ENCODE results near the gene EIF3K. TPM values are rescaled to one million over a fixed set of nuclear protein-coding genes. Genes with fewer than 3 reads are reported as not detected.
A peak's percentile ranks its signal among the peaks of the same experiment; 100 is the strongest.

The EIF3K gene
- total RNA-seq, 4 donors from 2014 or later = 392 to 489 (median 414) TPM

DNA sequence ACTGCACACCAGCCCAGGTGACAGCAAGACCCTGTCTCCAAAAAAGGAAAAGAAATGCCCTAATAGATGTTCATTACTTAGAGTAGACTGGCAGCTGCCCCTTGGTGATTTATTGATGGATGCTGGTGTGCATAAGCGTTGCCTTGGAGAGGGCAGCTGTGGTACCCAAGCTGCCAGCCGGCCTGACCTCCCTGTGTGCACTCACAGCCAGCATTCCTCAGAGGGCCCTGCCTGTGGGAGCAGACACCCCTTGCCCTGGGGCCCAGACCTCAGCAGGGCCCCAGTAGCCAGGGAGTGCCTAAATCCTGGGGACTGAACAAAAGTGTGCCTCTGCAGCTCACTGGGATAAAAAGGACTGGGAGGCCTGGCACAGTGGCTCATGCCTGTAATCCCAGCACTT, 20.7 kb downstream of the EIF3K start:
- no peak for ATAC-seq

DNA sequence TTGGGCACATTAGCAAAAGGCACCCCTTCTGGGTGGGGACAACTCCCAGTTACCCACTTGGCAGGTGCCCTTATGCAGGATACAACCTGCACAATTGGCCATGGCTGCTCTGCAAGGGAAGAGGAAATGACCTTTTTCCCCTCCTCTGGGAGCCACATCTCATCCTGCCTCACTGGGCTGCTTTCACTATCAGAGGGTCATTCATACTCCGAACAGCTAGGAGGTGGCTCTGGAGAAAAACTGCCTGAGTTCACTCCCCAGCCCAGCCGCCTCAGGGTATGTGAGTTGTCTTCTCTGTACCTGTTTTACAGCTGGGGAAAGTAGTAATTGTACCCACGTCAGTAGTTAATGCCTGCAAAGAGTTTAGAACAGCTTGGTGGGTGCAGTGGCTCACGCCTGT, 21.4 kb downstream of the EIF3K start:
- ATAC-seq = peak; percentile 43

More for the DNA sequence above, 20.7 kb downstream of the EIF3K start:
- no peaks in the 10 kb centered on the region for H3K27me3 ChIP-seq
- TF ChIP-seq, protein P1, sequence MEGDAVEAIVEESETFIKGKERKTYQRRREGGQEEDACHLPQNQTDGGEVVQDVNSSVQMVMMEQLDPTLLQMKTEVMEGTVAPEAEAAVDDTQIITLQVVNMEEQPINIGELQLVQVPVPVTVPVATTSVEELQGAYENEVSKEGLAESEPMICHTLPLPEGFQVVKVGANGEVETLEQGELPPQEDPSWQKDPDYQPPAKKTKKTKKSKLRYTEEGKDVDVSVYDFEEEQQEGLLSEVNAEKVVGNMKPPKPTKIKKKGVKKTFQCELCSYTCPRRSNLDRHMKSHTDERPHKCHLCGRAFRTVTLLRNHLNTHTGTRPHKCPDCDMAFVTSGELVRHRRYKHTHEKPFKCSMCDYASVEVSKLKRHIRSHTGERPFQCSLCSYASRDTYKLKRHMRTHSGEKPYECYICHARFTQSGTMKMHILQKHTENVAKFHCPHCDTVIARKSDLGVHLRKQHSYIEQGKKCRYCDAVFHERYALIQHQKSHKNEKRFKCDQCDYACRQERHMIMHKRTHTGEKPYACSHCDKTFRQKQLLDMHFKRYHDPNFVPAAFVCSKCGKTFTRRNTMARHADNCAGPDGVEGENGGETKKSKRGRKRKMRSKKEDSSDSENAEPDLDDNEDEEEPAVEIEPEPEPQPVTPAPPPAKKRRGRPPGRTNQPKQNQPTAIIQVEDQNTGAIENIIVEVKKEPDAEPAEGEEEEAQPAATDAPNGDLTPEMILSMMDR (IDR thresholded peaks at IDR 0.05) = no peak
- TF ChIP-seq POLR2A (IDR thresholded peaks at IDR 0.05) (no peak), POLR2AphosphoS5 (IDR thresholded peaks at IDR 0.05) (no peak), EP300 (IDR thresholded peaks at IDR 0.05) (no peak)
- WGBS, 2 donors (ENCODE audit: low coverage in 1 of 2) = 33% methylated on average over 1 of the region's 2 CpGs; no CpG with 5 or more reads in 1 of the 2 donors
- no peaks in the 10 kb centered on the region for H3K9me3 ChIP-seq
- peaks cover 0 to 18% (median 0%) of the 10 kb centered on the region in 3 donors for H3K4me1 ChIP-seq
- H3K36me3 ChIP-seq = peaks cover 0 to 42% of the 10 kb centered on the region in 2 donors
- H3K4me3 ChIP-seq = no peak overlapping the region
- peak overlapping the region in 3 of 4 donors; percentile 36 to 49 (median 41) for H3K27ac ChIP-seq

DNA sequence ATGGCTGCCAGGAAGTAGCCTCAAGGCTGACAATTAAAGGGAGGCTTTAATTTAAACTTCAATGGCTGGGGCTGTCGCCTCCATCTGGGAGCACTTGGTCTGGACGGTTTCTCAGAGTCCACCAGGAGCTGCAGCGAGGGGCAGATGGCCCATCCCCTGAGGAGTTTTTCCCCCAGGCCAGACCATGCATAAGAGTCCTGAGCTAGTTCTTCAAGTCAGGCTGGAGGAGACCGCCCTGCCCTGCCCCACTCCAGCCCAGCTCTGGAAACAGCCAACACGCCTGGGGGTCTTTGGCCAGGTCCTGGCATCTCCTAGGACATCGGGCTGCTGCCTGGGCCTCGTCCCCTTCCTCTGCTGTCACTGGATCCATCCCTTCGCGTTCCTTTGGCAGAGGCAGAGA, 23.2 kb downstream of the EIF3K start:
- Histone ChIP-seq H3K4me1 (peaks cover 0 to 10% (median 0%) of the 10 kb centered on the region in 3 donors), H3K27ac (no peak overlapping the region), H3K4me3 (no peak overlapping the region), H3K9me3 (no peaks in the 10 kb centered on the region), H3K27me3 (no peaks in the 10 kb centered on the region), H3K36me3 (peaks cover 0 to 17% of the 10 kb centered on the region in 2 donors)
- WGBS, 2 donors (ENCODE audit: low coverage in 1 of 2) = 91 to 97% methylated on average over 5 to 7 of the region's 9 CpGs
- TF ChIP-seq, protein P1 (IDR thresholded peaks at IDR 0.05) = no peak
- no peak for TF ChIP-seq POLR2A (IDR thresholded peaks at IDR 0.05)
- TF ChIP-seq POLR2AphosphoS5 (IDR thresholded peaks at IDR 0.05) = no peak
- TF ChIP-seq EP300 (IDR thresholded peaks at IDR 0.05) = no peak
- no peak for ATAC-seq

More for the DNA sequence above, 21.4 kb downstream of the EIF3K start:
- no peaks in the 10 kb centered on the region for H3K9me3 ChIP-seq
- H3K4me3 ChIP-seq = no peak overlapping the region
- no CpG with 5 or more reads among the region's 4 CpGs for WGBS, 2 donors (ENCODE audit: low coverage in 1 of 2)
- H3K36me3 ChIP-seq = peaks cover 0 to 35% of the 10 kb centered on the region in 2 donors
- H3K27me3 ChIP-seq = no peaks in the 10 kb centered on the region
- TF ChIP-seq POLR2AphosphoS5 (IDR thresholded peaks at IDR 0.05) (no peak), POLR2A (IDR thresholded peaks at IDR 0.05) (no peak), EP300 (IDR thresholded peaks at IDR 0.05) (no peak)
- TF ChIP-seq, protein P1 (IDR thresholded peaks at IDR 0.05) = peak in 1 of 4 experiments; percentile 2
- peaks cover 0 to 13% (median 0%) of the 10 kb centered on the region in 3 donors for H3K4me1 ChIP-seq
- peak overlapping the region in 3 of 4 donors; percentile 26 to 68 (median 49) for H3K27ac ChIP-seq

DNA sequence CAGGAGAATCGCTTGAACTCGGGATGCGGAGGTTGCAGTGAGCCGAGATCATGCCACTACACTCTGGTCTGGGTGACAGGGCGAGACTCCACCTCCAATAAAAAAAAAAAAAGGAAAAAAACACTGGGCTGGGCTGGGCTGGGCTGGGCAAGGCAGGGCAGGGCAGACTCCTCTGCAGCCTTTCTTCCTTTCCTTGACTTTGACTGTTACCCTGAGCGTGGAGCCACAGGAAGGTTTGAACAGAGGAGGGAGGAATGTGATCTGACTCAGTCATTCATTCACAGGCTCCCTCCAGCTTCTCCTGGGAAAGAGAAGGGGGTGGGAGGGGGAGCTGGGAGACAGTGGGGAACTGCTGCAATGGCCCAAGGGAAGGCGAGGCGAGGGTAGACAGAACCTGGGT, 25.7 kb downstream of the EIF3K start:
- no peaks in the 10 kb centered on the region for H3K27me3 ChIP-seq
- H3K4me1 ChIP-seq = peaks cover 0 to 19% (median 0%) of the 10 kb centered on the region in 3 donors
- H3K4me3 ChIP-seq = no peak overlapping the region
- 89 to 90% methylated on average over 2 to 7 of the region's 8 CpGs for WGBS, 2 donors (ENCODE audit: low coverage in 1 of 2)
- no peak for ATAC-seq
- H3K36me3 ChIP-seq = peaks cover 0 to under 1% of the 10 kb centered on the region in 2 donors
- TF ChIP-seq, protein P1 (IDR thresholded peaks at IDR 0.05) = no peak
- no peak for TF ChIP-seq POLR2AphosphoS5 (IDR thresholded peaks at IDR 0.05)
- TF ChIP-seq POLR2A (IDR thresholded peaks at IDR 0.05) = no peak
- no peak for TF ChIP-seq EP300 (IDR thresholded peaks at IDR 0.05)
- H3K9me3 ChIP-seq = no peaks in the 10 kb centered on the region
- no peak overlapping the region for H3K27ac ChIP-seq

DNA sequence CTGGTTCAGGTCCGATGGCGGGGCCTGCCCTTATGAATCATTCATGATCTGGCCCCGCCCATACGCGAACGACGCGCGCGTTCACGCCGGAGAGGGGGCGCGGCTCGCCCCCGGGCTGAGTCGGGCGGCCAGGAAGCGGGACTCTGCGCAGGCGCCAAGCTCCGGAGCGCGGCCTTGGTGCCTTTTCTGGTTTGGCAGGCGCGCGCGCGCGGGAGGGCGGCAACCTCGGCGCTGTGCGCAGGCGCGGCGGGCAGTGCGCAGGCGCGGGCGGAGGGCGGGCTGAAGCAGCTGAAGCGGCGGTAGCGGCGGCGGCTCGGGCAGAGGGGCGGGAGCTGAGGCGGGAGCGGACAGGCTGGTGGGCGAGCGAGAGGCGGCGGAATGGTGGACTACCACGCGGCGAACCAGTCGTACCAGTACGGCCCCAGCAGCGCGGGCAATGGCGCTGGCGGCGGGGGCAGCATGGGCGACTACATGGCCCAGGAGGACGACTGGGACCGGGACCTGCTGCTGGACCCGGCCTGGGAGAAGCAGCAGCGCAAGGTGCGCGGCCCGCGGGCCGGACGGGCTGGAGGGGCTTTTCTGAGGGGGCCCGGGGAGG, 28.5 kb downstream of the EIF3K start, which contains the start of gene ACTN4:
ACTN4 (plus strand) TSS at position 282 of the 598 bp plus-strand sequence; CDS start at position 379, 97 bp downstream.
- 0 to 3% methylated on average over 6 to 8 of the region's 77 CpGs for WGBS, 2 donors (ENCODE audit: low coverage in 1 of 2)

More for the DNA sequence above, 28.5 kb downstream of the EIF3K start, which contains the start of gene ACTN4:
- Histone ChIP-seq H3K4me3 (peak within 1 kb of the TSS; percentile 97 to 99), H3K36me3 (no peaks in the 10 kb centered on the region), H3K4me1 (peaks cover 5 to 46% (median 14%) of the 10 kb centered on the region in 3 donors), H3K9me3 (no peaks in the 10 kb centered on the region), H3K27ac (peak within 1 kb of the TSS; percentile 95 to 97 (median 96)), H3K27me3 (no peaks in the 10 kb centered on the region)
- no peak for TF ChIP-seq EP300 (IDR thresholded peaks at IDR 0.05)
- TF ChIP-seq POLR2AphosphoS5 (IDR thresholded peaks at IDR 0.05) = peak; percentile 100
- TF ChIP-seq, protein P1 (IDR thresholded peaks at IDR 0.05) = peak in 1 of 4 experiments; percentile 12
- peak; percentile 99 to 100 for TF ChIP-seq POLR2A (IDR thresholded peaks at IDR 0.05)
- peak; percentile 93 for ATAC-seq
